ENCODE measurements around the gene INHBB.
A peak's percentile ranks its signal among the peaks of the same experiment; 100 is the strongest.

Gene INHBB

GRCh38 chr2:120344214-120344975, 1.5 kb upstream of the INHBB start:
- no peak for DNase-seq
- H3K27me3 ChIP-seq (replicated peaks in 2 of 5; ENCODE audit: control insufficient read depth in 4 of 5, insufficient read depth in 5 of 5, low read length in 4 of 5), result peaks cover 0 to 98% (median 51%) of the 10 kb centered on the region in 5 experiments
- no peaks in the 10 kb centered on the region for H3K36me3 ChIP-seq (ENCODE audit: control insufficient read depth in 4 of 4, insufficient read depth in 4 of 4, low read length in 3 of 4)
- peak overlapping the region in 6 of 7 experiments; percentile 22 to 73 (median 56) for H3K4me3 ChIP-seq (ENCODE audit: control insufficient read depth in 1 of 7, extremely low read depth in 1 of 7, insufficient read depth in 4 of 7, low read depth in 2 of 7, low read length in 6 of 7)
- ChIA-PET CTCF (interaction anchor here (0.9 to 3.5 kb wide), 4 partner anchors 10 to 336 kb away, joined by 3 to 20 read pairs (median 6); no protein-coding TSS in a partner anchor), POLR2A (no interaction called here)
- no peak overlapping the region for H3K27ac ChIP-seq (ENCODE audit: insufficient read depth in 1 of 2, low read depth in 1 of 2, low read length in 2 of 2, poor library complexity in 1 of 2, severe bottlenecking in 2 of 2)
- WGBS (ENCODE audit: insufficient coverage), result 4% methylated on average over 35 of the region's 75 CpGs
- H3K4me1 ChIP-seq (ENCODE audit: control extremely low read depth in 1 of 4, control insufficient read depth in 4 of 4, insufficient read depth in 4 of 4, low read length in 3 of 4), result peaks cover 0 to 45% (median 29%) of the 10 kb centered on the region in 4 experiments
- H3K9me3 ChIP-seq (ENCODE audit: control extremely low read depth in 1 of 5, control insufficient read depth in 4 of 5, insufficient read depth in 2 of 5, low read depth in 1 of 5, low read length in 4 of 5), result no peaks in the 10 kb centered on the region

- peak in 2 of 3 donors; percentile 39 to 49 for DNase-seq
Observed at GRCh38 chr2:120344976-120345581, 857 bp upstream of the INHBB start.

GRCh38 chr2:120345608-120346007, 328 bp upstream of the INHBB start:
- Histone ChIP-seq H3K27me3 (replicated peaks in 2 of 5; ENCODE audit: control insufficient read depth in 4 of 5, insufficient read depth in 5 of 5, low read length in 4 of 5) (peaks cover 0 to 98% (median 49%) of the 10 kb centered on the region in 5 experiments), H3K9me3 (ENCODE audit: control extremely low read depth in 1 of 5, control insufficient read depth in 4 of 5, insufficient read depth in 2 of 5, low read depth in 1 of 5, low read length in 4 of 5) (no peaks in the 10 kb centered on the region), H3K36me3 (ENCODE audit: control insufficient read depth in 4 of 4, insufficient read depth in 4 of 4, low read length in 3 of 4) (no peaks in the 10 kb centered on the region), H3K4me3 (ENCODE audit: control insufficient read depth in 1 of 7, extremely low read depth in 1 of 7, insufficient read depth in 4 of 7, low read depth in 2 of 7, low read length in 6 of 7) (peak overlapping the region; percentile 1 to 73 (median 41)), H3K27ac (ENCODE audit: insufficient read depth in 1 of 2, low read depth in 1 of 2, low read length in 2 of 2, poor library complexity in 1 of 2, severe bottlenecking in 2 of 2) (no peak overlapping the region), H3K4me1 (ENCODE audit: control extremely low read depth in 1 of 4, control insufficient read depth in 4 of 4, insufficient read depth in 4 of 4, low read length in 3 of 4) (peaks cover 0 to 45% (median 29%) of the 10 kb centered on the region in 4 experiments)
- peak in 1 of 3 donors; percentile 36 for DNase-seq
- WGBS (ENCODE audit: insufficient coverage), result under 1% methylated on average over 55 of the region's 62 CpGs
- CTCF ChIA-PET, result no interaction called here
- POLR2A ChIA-PET, result no interaction called here

More at GRCh38 chr2:120344976-120345581, 857 bp upstream of the INHBB start:
- peaks cover 0 to 98% (median 52%) of the 10 kb centered on the region in 5 experiments for H3K27me3 ChIP-seq (replicated peaks in 2 of 5; ENCODE audit: control insufficient read depth in 4 of 5, insufficient read depth in 5 of 5, low read length in 4 of 5)
- under 1% methylated on average over 57 of the region's 90 CpGs for WGBS (ENCODE audit: insufficient coverage)
- H3K36me3 ChIP-seq (ENCODE audit: control insufficient read depth in 4 of 4, insufficient read depth in 4 of 4, low read length in 3 of 4), result no peaks in the 10 kb centered on the region
- H3K9me3 ChIP-seq (ENCODE audit: control extremely low read depth in 1 of 5, control insufficient read depth in 4 of 5, insufficient read depth in 2 of 5, low read depth in 1 of 5, low read length in 4 of 5), result no peaks in the 10 kb centered on the region
- peaks cover 0 to 45% (median 29%) of the 10 kb centered on the region in 4 experiments for H3K4me1 ChIP-seq (ENCODE audit: control extremely low read depth in 1 of 4, control insufficient read depth in 4 of 4, insufficient read depth in 4 of 4, low read length in 3 of 4)
- no peak overlapping the region for H3K27ac ChIP-seq (ENCODE audit: insufficient read depth in 1 of 2, low read depth in 1 of 2, low read length in 2 of 2, poor library complexity in 1 of 2, severe bottlenecking in 2 of 2)
- ChIA-PET POLR2A (no interaction called here), CTCF (interaction anchor here (0.9 to 3.5 kb wide), 2 partner anchors 208 to 336 kb away, joined by 6 to 20 read pairs; no protein-coding TSS in a partner anchor)
- peak overlapping the region; percentile 1 to 73 (median 50) for H3K4me3 ChIP-seq (ENCODE audit: control insufficient read depth in 1 of 7, extremely low read depth in 1 of 7, insufficient read depth in 4 of 7, low read depth in 2 of 7, low read length in 6 of 7)

GRCh38 chr2:120346667-120347358, 877 bp downstream of the INHBB start:
- DNase-seq, result peak in 2 of 3 donors; percentile 39 to 54
- ChIA-PET POLR2A (no interaction called here), CTCF (interaction anchor here (1.4 to 2.4 kb wide), 3 partner anchors 13 to 335 kb away, joined by 3 to 8 read pairs (median 8); no protein-coding TSS in a partner anchor)
- Histone ChIP-seq H3K27ac (ENCODE audit: insufficient read depth in 1 of 2, low read depth in 1 of 2, low read length in 2 of 2, poor library complexity in 1 of 2, severe bottlenecking in 2 of 2) (no peak overlapping the region), H3K27me3 (replicated peaks in 2 of 5; ENCODE audit: control insufficient read depth in 4 of 5, insufficient read depth in 5 of 5, low read length in 4 of 5) (peaks cover 0 to 97% (median 47%) of the 10 kb centered on the region in 5 experiments), H3K4me3 (ENCODE audit: control insufficient read depth in 1 of 7, extremely low read depth in 1 of 7, insufficient read depth in 4 of 7, low read depth in 2 of 7, low read length in 6 of 7) (peak overlapping the region in 5 of 7 experiments; percentile 11 to 57 (median 33)), H3K4me1 (ENCODE audit: control extremely low read depth in 1 of 4, control insufficient read depth in 4 of 4, insufficient read depth in 4 of 4, low read length in 3 of 4) (peaks cover 0 to 45% (median 29%) of the 10 kb centered on the region in 4 experiments), H3K9me3 (ENCODE audit: control extremely low read depth in 1 of 5, control insufficient read depth in 4 of 5, insufficient read depth in 2 of 5, low read depth in 1 of 5, low read length in 4 of 5) (no peaks in the 10 kb centered on the region), H3K36me3 (ENCODE audit: control insufficient read depth in 4 of 4, insufficient read depth in 4 of 4, low read length in 3 of 4) (no peaks in the 10 kb centered on the region)
- WGBS (ENCODE audit: insufficient coverage), result 0% methylated on average over 19 of the region's 54 CpGs

- DNase-seq, result peak in 2 of 3 donors; percentile 59 to 67
- CTCF ChIA-PET, result interaction anchor here (1.4 to 2.4 kb wide), 3 partner anchors 13 to 334 kb away, joined by 3 to 8 read pairs (median 8); no protein-coding TSS in a partner anchor
- H3K4me3 ChIP-seq (ENCODE audit: control insufficient read depth in 1 of 7, extremely low read depth in 1 of 7, insufficient read depth in 4 of 7, low read depth in 2 of 7, low read length in 6 of 7), result no peak overlapping the region
- H3K27me3 ChIP-seq (replicated peaks in 2 of 5; ENCODE audit: control insufficient read depth in 4 of 5, insufficient read depth in 5 of 5, low read length in 4 of 5), result peaks cover 0 to 97% (median 40%) of the 10 kb centered on the region in 5 experiments
- peaks cover 0 to 45% (median 29%) of the 10 kb centered on the region in 4 experiments for H3K4me1 ChIP-seq (ENCODE audit: control extremely low read depth in 1 of 4, control insufficient read depth in 4 of 4, insufficient read depth in 4 of 4, low read length in 3 of 4)
- WGBS (ENCODE audit: insufficient coverage), result 5% methylated on average over 13 of the region's 27 CpGs
- no peak overlapping the region for H3K27ac ChIP-seq (ENCODE audit: insufficient read depth in 1 of 2, low read depth in 1 of 2, low read length in 2 of 2, poor library complexity in 1 of 2, severe bottlenecking in 2 of 2)
- no peaks in the 10 kb centered on the region for H3K9me3 ChIP-seq (ENCODE audit: control extremely low read depth in 1 of 5, control insufficient read depth in 4 of 5, insufficient read depth in 2 of 5, low read depth in 1 of 5, low read length in 4 of 5)
- H3K36me3 ChIP-seq (ENCODE audit: control insufficient read depth in 4 of 4, insufficient read depth in 4 of 4, low read length in 3 of 4), result no peaks in the 10 kb centered on the region
- POLR2A ChIA-PET, result no interaction called here
Observed at GRCh38 chr2:120347396-120348060, 1.6 kb downstream of the INHBB start.

- H3K27me3 ChIP-seq (replicated peaks in 2 of 5; ENCODE audit: control insufficient read depth in 4 of 5, insufficient read depth in 5 of 5, low read length in 4 of 5), result peaks cover 0 to 90% (median 35%) of the 10 kb centered on the region in 5 experiments
- POLR2A ChIA-PET, result no interaction called here
- H3K36me3 ChIP-seq (ENCODE audit: control insufficient read depth in 4 of 4, insufficient read depth in 4 of 4, low read length in 3 of 4), result no peaks in the 10 kb centered on the region
- DNase-seq, result peak in 1 of 3 donors; percentile 18
- CTCF ChIA-PET, result interaction anchor here (1.4 to 2.4 kb wide), 3 partner anchors 14 to 333 kb away, joined by 3 to 8 read pairs (median 8); no protein-coding TSS in a partner anchor
- no peak overlapping the region for H3K4me3 ChIP-seq (ENCODE audit: control insufficient read depth in 1 of 7, extremely low read depth in 1 of 7, insufficient read depth in 4 of 7, low read depth in 2 of 7, low read length in 6 of 7)
- peaks cover 0 to 40% (median 27%) of the 10 kb centered on the region in 4 experiments for H3K4me1 ChIP-seq (ENCODE audit: control extremely low read depth in 1 of 4, control insufficient read depth in 4 of 4, insufficient read depth in 4 of 4, low read length in 3 of 4)
- H3K27ac ChIP-seq (ENCODE audit: insufficient read depth in 1 of 2, low read depth in 1 of 2, low read length in 2 of 2, poor library complexity in 1 of 2, severe bottlenecking in 2 of 2), result no peak overlapping the region
- 17% methylated on average over 3 of the region's 7 CpGs for WGBS (ENCODE audit: insufficient coverage)
- H3K9me3 ChIP-seq (ENCODE audit: control extremely low read depth in 1 of 5, control insufficient read depth in 4 of 5, insufficient read depth in 2 of 5, low read depth in 1 of 5, low read length in 4 of 5), result no peaks in the 10 kb centered on the region
Observed at GRCh38 chr2:120348134-120348736, 2.3 kb downstream of the INHBB start.
